Endothelial cell of umbilical vein (primary cell): Measurements from ENCODE around the gene ENG. TPM values are rescaled to one million over a fixed set of nuclear protein-coding genes. Genes with fewer than 3 reads are reported as not detected.

Experiments
- BruUV-seq: library from RNA; stranded (reverse); fragments of 400-500 nt; replicated peaks from 2 replicates; lab custom pipeline; 2021; lab: Mats Ljungman, UMichigan
- CTCF ChIA-PET: fragments of 300-600, 350-600 bp; sonication (Branson Sonifier 250); formaldehyde crosslinking; loops from one replicate; lab custom pipeline; 2021; ENCODE audit warnings: antibody characterized with exemption, inconsistent platforms; lab: Charles Lee
- POLR2A ChIA-PET: fragments of 300-600, 350-600 bp; sonication (Branson Sonifier 250); formaldehyde crosslinking; loops from one replicate; lab custom pipeline; 2021; ENCODE audit warnings: antibody characterized with exemption, inconsistent platforms; lab: Charles Lee
- DNase-seq: peaks from one replicate; pipeline ENCODE4 v3.0.0-alpha.2; 2011; ENCODE audit warnings: low read depth, low spot score
- FAIRE-seq: peaks from 2 replicates; lab custom pipeline; 2011; peaks lifted over from hg19 to GRCh38; lab: Jason Lieb, UNC
- H2AFZ ChIP-seq: 2 replicates; pipeline ENCODE4 v1.6.0; 2012; ENCODE audit warnings: low read depth, low read length, control low read depth, inconsistent platforms
- H3K27ac ChIP-seq: 2 replicates; pipeline ENCODE4 v1.5.1; 2011; ENCODE audit warnings: low read depth, mild to moderate bottlenecking, control low read depth, low read length, moderate library complexity; ENCODE audit not compliant: insufficient read depth
- H3K27me3 ChIP-seq, 2 experiments: 2 replicates each; pipeline versions ENCODE4 v1.6.0 to v1.6.1; 2011; ENCODE audit warnings: low read length in 2 of 2, mixed read lengths in 1 of 2; ENCODE audit not compliant: control insufficient read depth in 2 of 2, insufficient read depth in 2 of 2
- H3K36me3 ChIP-seq, 2 experiments: 2 replicates in 1 of 2; 3 replicates in 1 of 2; pipeline ENCODE4 v1.5.1; 2011; ENCODE audit warnings: low read length in 2 of 2, mild to moderate bottlenecking in 1 of 2, moderate library complexity in 1 of 2; ENCODE audit not compliant: control insufficient read depth in 2 of 2, insufficient read depth in 2 of 2; ENCODE audit errors: extremely low read depth in 1 of 2
- H3K4me1 ChIP-seq: 3 replicates; pipeline ENCODE4 v1.5.1; 2011; ENCODE audit warnings: mild to moderate bottlenecking, low read length; ENCODE audit not compliant: control insufficient read depth, insufficient read depth; ENCODE audit errors: extremely low read depth
- H3K4me2 ChIP-seq: 2 replicates; pipeline ENCODE4 v1.6.1; 2011; ENCODE audit warnings: low read length, control low read depth, mixed read lengths; ENCODE audit not compliant: insufficient read depth
- H3K4me3 ChIP-seq, 3 experiments: fragments of 200-600 bp in 1 of 3; sonication (generic), shearing (Covaris generic) in 1 of 3; replicated peaks in 1 of 3; 2 replicates each; pipeline ENCODE4 v1.5.1; 2011 to 2016; ENCODE audit warnings: control low read depth in 3 of 3, low read length in 3 of 3, mild to moderate bottlenecking in 2 of 3, inconsistent platforms in 1 of 3, low read depth in 1 of 3, moderate library complexity in 1 of 3; ENCODE audit not compliant: insufficient read depth in 1 of 3
- H3K79me2 ChIP-seq: 2 replicates; pipeline ENCODE4 v1.6.0; 2012; ENCODE audit warnings: low read length, inconsistent platforms; ENCODE audit not compliant: control insufficient read depth, insufficient read depth
- H3K9ac ChIP-seq: replicated peaks from 2 replicates; pipeline ENCODE3; 2011; ENCODE audit warnings: low read length, control low read depth; ENCODE audit not compliant: insufficient read depth; ENCODE audit errors: extremely low read depth
- H3K9me1 ChIP-seq: replicated peaks from 3 replicates; pipeline ENCODE4 v1.6.0; 2011; ENCODE audit warnings: mild to moderate bottlenecking, low read length; ENCODE audit not compliant: control insufficient read depth, insufficient read depth; ENCODE audit errors: extremely low read depth
- H3K9me3 ChIP-seq: replicated peaks from 2 replicates; pipeline ENCODE4 v1.5.1; 2012; ENCODE audit warnings: low read length, inconsistent platforms; ENCODE audit not compliant: control insufficient read depth, insufficient read depth
- H4K20me1 ChIP-seq: replicated peaks from 2 replicates; pipeline ENCODE3; 2011; ENCODE audit warnings: mild to moderate bottlenecking, low read length; ENCODE audit not compliant: control insufficient read depth, insufficient read depth; ENCODE audit errors: extremely low read depth
- EZH2 ChIP-seq: IDR thresholded peaks from 2 replicates; pipeline ENCODE4 v1.6.1; 2012; ENCODE audit warnings: borderline replicate concordance, low read depth, mild to moderate bottlenecking, moderate library complexity, low read length, inconsistent platforms; ENCODE audit not compliant: severe bottlenecking
- FOS ChIP-seq: IDR thresholded peaks from 2 replicates; pipeline ENCODE4 v1.6.1; 2011; ENCODE audit warnings: mild to moderate bottlenecking, low read length, moderate library complexity, borderline replicate concordance; ENCODE audit not compliant: insufficient read depth
- GATA2 ChIP-seq: IDR thresholded peaks from 2 replicates; pipeline ENCODE4 v1.7.0; 2011; ENCODE audit warnings: low read depth, mild to moderate bottlenecking, moderate library complexity, mixed read lengths, low read length; ENCODE audit not compliant: insufficient read length, insufficient read depth
- JUN ChIP-seq: IDR thresholded peaks from 2 replicates; pipeline ENCODE4 v1.6.1; 2011; ENCODE audit warnings: borderline replicate concordance, low read depth; ENCODE audit not compliant: insufficient read length, insufficient read depth
- MYC ChIP-seq: IDR thresholded peaks from one replicate; pipeline ENCODE4 v1.6.1; 2011; ENCODE audit warnings: mild to moderate bottlenecking, low read depth, low read length
- POLR2A ChIP-seq: IDR thresholded peaks from 2 replicates; pipeline ENCODE4 v1.6.1; 2012; ENCODE audit warnings: low read depth, mild to moderate bottlenecking, control low read depth, low read length
- POLR2AphosphoS5 ChIP-seq: IDR thresholded peaks from 2 replicates; pipeline ENCODE4 v1.6.1; 2012; ENCODE audit warnings: low read depth, mild to moderate bottlenecking, control low read depth, low read length, moderate library complexity; ENCODE audit not compliant: insufficient read depth
- dilution Hi-C: fragments of 300-500 bp; cut with MboI; formaldehyde crosslinking; loops from one replicate; pipeline ENCODE4 v1.15.0; 2019; ENCODE audit warnings: low sequenced_read_pairs; ENCODE audit not compliant: extremely low pct_ligation_motif_present
- intact Hi-C: fragments of 100-400 bp; cut with micrococcal nuclease; formaldehyde crosslinking; loops from one replicate; pipeline ENCODE4 v1.10.0; 2022
- polyA plus RNA-seq, 4 experiments: library from polyadenylated mRNA; depleted of rRNA in 3 of 4; stranded (reverse) in 3 of 4; unstranded in 1 of 4; fragments of >200 nt; gene quantifications; 2 replicates each; pipeline versions ENCODE4 v1.2.1 to v1.2.3, GENCODE V29; 2011 to 2012; ENCODE audit warnings: missing spikeins in 1 of 4
- total RNA-seq: library from RNA; stranded (reverse); gene quantifications from 2 replicates; pipeline ENCODE4 v1.2.3, GENCODE V29; 2021
- TF ChIP-seq, protein P1 (sequence below): IDR thresholded peaks from 2 replicates; pipeline ENCODE4 v1.6.1; 2011; ENCODE audit not compliant: insufficient read depth, insufficient read length
- TF ChIP-seq, protein P2 (sequence below), 2 donors: IDR thresholded peaks; 1 replicate in 1 of 2; 2 replicates in 1 of 2; pipeline ENCODE4 v1.5.1; 2011; ENCODE audit warnings: low read length in 2 of 2, mild to moderate bottlenecking in 2 of 2, moderate library complexity in 2 of 2, control low read depth in 1 of 2, inconsistent platforms in 1 of 2, low read depth in 1 of 2; ENCODE audit not compliant: insufficient read depth in 1 of 2; ENCODE audit errors: extremely low read depth in 1 of 2

Gene ENG
- total and polyA plus RNA-seq, 2 donors (not counting 3 experiments of a cell fraction or from before 2014, with no cell fraction given): 338 to 728 TPM

DNA sequence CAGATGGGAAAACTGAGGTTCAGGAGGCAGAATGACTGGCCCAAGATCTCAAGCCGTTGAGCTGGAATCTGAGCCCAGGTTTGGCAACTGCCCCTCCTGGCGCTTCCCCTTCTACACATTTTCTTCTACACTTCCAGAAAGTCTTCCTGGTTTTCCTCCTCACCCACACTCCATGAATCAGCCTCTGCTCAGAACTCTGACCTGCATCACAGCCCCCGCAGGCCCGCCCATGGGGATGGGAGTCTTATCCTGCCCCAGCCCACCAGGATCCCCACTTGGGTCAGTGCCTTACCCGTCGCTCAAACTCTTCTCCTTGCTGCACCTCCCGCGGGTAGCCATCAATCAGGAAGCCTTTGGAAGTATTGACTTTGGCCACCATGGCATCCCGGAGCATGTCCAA is 17.1 kb upstream of the ENG start:
- H3K27me3 ChIP-seq: no peaks in the 10 kb centered on the region
- no peak overlapping the region for H3K27ac ChIP-seq
- H3K79me2 ChIP-seq: peaks cover 11% of the 10 kb centered on the region
- no peak overlapping the region for H3K4me2 ChIP-seq
- H3K4me1 ChIP-seq: peaks cover 20% of the 10 kb centered on the region
- no peak overlapping the region for H2AFZ ChIP-seq
- FAIRE-seq (no peak), DNase-seq (no peak)
- CTCF ChIA-PET: interaction anchor here (1.0 to 4.2 kb wide), 3 partner anchors 10 to 50 kb away, joined by 3 to 27 read pairs (median 8); no protein-coding TSS in a partner anchor
- intact Hi-C loops (loop anchor here (2.0 kb wide), 1 partner anchor 55 kb away; no protein-coding TSS in a partner anchor), dilution Hi-C loops (no loop called here)
- TF ChIP-seq MYC: no peak
- TF ChIP-seq POLR2A: no peak
- TF ChIP-seq GATA2: no peak
- no peak for TF ChIP-seq JUN
- TF ChIP-seq, protein P1, sequence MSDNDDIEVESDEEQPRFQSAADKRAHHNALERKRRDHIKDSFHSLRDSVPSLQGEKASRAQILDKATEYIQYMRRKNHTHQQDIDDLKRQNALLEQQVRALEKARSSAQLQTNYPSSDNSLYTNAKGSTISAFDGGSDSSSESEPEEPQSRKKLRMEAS: no peak
- TF ChIP-seq, protein P2, sequence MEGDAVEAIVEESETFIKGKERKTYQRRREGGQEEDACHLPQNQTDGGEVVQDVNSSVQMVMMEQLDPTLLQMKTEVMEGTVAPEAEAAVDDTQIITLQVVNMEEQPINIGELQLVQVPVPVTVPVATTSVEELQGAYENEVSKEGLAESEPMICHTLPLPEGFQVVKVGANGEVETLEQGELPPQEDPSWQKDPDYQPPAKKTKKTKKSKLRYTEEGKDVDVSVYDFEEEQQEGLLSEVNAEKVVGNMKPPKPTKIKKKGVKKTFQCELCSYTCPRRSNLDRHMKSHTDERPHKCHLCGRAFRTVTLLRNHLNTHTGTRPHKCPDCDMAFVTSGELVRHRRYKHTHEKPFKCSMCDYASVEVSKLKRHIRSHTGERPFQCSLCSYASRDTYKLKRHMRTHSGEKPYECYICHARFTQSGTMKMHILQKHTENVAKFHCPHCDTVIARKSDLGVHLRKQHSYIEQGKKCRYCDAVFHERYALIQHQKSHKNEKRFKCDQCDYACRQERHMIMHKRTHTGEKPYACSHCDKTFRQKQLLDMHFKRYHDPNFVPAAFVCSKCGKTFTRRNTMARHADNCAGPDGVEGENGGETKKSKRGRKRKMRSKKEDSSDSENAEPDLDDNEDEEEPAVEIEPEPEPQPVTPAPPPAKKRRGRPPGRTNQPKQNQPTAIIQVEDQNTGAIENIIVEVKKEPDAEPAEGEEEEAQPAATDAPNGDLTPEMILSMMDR (IDR thresholded peaks at IDR 0.05; ENCODE audit: extremely low read depth in 1 of 2, insufficient read depth in 1 of 2, low read depth in 1 of 2, low read length in 2 of 2): no peak
- TF ChIP-seq FOS: no peak
- no peak for TF ChIP-seq POLR2AphosphoS5
- no peak for TF ChIP-seq EZH2
- peaks cover 0 to 20% of the 10 kb centered on the region in 2 experiments for H3K36me3 ChIP-seq
- POLR2A ChIA-PET: no interaction called here
- no TSS peak for BruUV-seq
- no peaks in the 10 kb centered on the region for H3K9me1 ChIP-seq
- no peak overlapping the region for H3K9ac ChIP-seq
- no peaks in the 10 kb centered on the region for H4K20me1 ChIP-seq
- H3K4me3 ChIP-seq: no peak overlapping the region
- H3K9me3 ChIP-seq: no peaks in the 10 kb centered on the region
